ENCODE data around the gene DPH7.

- TF ChIP-seq CTCF (IDR thresholded peaks at IDR 0.05; ENCODE audit: low read depth, low read length), result no peak
- no peak for TF ChIP-seq POLR2A (IDR thresholded peaks at IDR 0.05; ENCODE audit: extremely low read depth, insufficient read length)
- TF ChIP-seq MAX (IDR thresholded peaks at IDR 0.05; ENCODE audit: low read depth, low read length), result no peak
Observed at GRCh38 chr9:137519553-137519952, 59.2 kb downstream of the DPH7 start.
